ENCODE measurements around the gene CBLB. TPM values are rescaled to one million over a fixed set of nuclear protein-coding genes. Genes with fewer than 3 reads are reported as not detected.

CBLB gene
- total RNA-seq, 1 experiment from 2014 or later: 29.3 TPM

DNA sequence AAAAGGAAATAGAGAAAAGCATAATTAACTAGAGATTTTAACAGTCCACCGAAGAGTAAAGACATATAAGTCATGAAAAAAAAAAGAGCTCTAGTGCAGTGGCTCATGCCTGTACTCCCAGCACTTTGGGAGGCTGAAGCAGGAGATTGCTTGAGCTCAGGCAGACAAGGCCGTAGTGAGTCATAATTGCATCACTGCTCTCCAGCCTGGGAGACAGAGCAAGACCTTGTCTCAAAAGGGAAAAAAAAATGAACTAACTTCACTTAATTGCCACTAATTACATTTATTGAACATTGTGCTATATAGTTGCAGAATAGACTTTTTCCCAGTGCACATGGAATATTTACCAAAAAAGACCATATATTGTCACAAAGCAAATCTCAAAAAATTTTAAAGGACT is 221.8 kb downstream of the CBLB start:
- in situ Hi-C loops (cut with HindIII; ENCODE audit: low pct_unique_long_range_greater_than_20kb, low sequenced_read_pairs): no loop called here
- DNase-seq (ENCODE audit: low read depth, low spot score): peak; percentile 71

DNA sequence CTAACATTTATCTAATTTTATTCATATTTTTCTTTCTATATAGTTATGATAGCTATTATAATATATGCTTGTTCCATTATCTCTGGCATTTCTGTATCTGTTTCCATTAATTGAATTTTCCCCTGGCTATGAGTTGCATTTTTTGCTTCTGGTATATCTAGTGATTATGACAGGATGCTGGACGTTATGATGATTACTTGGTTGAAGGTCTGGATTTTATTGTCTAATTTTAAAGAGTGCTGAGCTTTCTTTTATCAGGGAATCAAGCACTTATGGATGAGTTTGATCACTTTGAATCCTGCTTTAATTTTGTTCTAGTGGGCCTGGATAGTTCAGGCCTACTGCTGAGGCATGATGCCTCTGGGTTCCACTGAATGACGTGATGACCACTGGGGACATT is 229.7 kb downstream of the CBLB start:
- in situ Hi-C loops (cut with HindIII; ENCODE audit: low pct_unique_long_range_greater_than_20kb, low sequenced_read_pairs): no loop called here
- DNase-seq (ENCODE audit: low read depth, low spot score): no peak

DNA sequence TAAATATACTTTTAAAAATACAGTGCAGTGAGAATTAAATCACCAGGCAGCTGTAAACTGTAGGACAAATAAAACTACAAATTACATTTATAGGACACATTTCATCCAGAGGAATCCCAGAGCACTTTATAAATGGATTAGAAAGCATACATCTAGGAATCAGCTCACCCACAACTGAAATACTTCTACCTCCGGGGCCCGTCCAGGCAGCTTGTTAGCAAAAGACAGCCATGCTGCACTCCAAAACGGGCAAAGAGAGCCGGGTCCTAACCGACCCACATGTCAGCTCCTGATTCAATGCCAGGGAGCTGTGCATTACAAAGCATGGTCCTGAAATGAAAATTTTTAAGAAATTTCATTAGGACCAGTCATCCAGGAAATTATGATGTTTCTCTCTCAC is 234.1 kb downstream of the CBLB start:
- DNase-seq (ENCODE audit: low read depth, low spot score): no peak
- in situ Hi-C loops (cut with HindIII; ENCODE audit: low pct_unique_long_range_greater_than_20kb, low sequenced_read_pairs): no loop called here

DNA sequence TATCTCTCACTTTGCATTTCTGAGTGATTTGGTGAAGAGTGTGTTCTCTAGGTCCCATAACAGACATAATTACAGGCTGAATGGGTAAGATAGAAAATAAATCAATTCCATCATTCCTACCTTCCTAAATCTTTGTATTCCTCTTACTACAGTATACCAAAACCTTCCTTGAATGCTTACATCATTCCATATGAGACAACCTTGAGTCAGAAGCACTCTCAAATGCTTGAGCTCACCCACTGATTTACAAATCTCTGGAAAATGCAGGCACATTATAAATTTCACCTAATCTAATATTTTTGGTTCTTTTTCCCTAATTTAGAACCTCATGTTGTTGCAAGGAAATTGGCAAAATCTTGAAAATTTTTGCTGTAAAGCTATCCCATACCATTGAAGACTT is 239.1 kb downstream of the CBLB start:
- no peak for DNase-seq (ENCODE audit: low read depth, low spot score)
- in situ Hi-C loops (cut with HindIII; ENCODE audit: low pct_unique_long_range_greater_than_20kb, low sequenced_read_pairs): no loop called here

DNA sequence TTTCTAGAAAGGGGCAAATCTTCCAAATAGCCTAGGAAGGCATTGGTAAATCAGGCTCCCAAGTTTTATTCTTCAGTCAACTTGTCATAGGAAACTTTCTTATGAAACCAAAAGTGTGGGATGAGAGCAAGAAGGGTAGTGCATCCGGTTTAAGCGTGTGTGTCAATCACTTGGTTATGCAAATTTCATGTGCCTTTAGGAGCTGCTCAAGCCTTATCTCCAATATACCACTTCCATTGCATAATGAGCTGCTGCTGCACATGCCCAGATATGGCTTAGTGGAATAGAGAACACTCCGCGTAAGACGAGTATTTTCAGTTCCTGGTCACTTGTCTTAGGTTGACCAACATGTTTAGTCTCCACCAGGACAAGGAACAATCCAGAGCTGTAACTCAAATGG is 242.1 kb downstream of the CBLB start:
- in situ Hi-C loops (cut with HindIII; ENCODE audit: low pct_unique_long_range_greater_than_20kb, low sequenced_read_pairs): no loop called here
- DNase-seq (ENCODE audit: low read depth, low spot score): no peak

DNA sequence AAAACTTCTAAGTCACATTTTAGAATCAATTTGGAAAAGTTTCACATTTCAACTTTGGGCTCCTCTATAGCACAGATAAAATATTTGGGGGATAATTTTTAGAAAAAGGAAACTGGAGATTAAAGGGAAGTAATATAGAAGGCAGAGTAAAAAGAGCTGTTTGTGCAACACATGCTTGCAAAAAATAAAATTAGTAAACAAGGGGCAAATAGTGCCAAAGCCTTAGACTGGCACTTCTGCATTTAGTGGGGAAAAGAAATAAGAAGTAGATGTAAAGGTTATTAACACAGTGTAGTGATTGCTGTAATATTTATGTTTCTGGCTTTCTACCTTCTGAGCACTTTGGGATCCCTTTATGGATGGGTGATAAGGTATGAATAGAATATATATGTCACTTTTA is 246.6 kb downstream of the CBLB start:
- in situ Hi-C loops (cut with HindIII; ENCODE audit: low pct_unique_long_range_greater_than_20kb, low sequenced_read_pairs): no loop called here
- DNase-seq (ENCODE audit: low read depth, low spot score): no peak

DNA sequence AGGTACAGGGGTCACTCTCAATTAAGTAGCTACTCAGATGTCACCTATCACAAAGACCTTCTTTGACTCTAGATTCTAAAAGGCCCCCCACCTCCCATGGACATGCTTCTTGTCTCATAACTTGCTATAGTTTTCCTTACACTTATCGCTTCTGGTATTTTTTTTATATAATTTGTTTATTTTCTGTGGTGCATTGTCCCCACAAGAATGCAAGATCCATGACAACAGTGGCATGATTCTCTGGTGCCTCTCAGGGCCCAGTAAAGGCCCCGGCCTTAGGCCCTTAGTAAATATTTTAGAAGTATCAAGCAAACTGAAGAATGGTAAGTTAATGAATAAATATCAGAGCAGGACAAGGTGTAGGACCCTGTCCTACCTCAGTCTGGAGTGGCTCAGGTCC is 248.6 kb downstream of the CBLB start:
- no peak for DNase-seq (ENCODE audit: low read depth, low spot score)
- in situ Hi-C loops (cut with HindIII; ENCODE audit: low pct_unique_long_range_greater_than_20kb, low sequenced_read_pairs): no loop called here

DNA sequence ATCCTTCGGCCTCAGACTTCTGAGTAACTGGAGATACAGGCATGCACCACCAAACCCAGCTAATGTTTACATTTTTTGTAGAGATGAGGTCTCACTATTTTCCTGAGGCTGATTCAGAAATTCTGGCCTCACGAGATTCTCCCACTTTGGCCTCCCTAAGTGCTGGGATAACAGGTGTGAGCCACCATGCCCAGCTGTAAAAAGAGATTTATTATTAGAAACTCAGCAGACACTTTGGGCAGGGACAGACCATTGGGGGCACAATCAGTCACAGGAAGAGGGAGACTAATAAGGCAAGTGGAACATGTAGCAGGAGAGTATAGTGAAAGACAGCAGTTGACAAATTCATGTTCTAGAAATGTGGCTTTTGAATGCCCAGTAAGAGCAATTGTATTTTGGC is 249.2 kb downstream of the CBLB start:
- no peak for DNase-seq (ENCODE audit: low read depth, low spot score)
- in situ Hi-C loops (cut with HindIII; ENCODE audit: low pct_unique_long_range_greater_than_20kb, low sequenced_read_pairs): no loop called here

DNA sequence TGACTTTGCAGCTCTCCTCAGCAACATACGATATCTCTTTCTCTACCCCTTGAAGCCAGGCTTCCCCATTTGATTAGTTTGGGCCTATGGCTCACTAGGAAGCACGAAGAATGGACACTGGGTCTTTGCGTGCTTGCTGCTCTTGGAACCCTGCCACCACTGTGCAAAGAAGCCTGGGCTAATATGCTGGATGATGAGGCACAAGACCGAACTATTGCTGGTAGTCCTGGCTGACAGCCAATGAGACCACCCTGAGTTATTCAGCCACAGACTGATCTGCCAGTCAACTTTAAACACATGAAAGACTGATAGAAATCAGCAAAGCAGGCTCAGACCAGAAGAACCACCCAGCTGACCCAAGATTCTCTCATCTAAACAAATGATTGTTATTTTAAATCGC is 250.3 kb downstream of the CBLB start:
- DNase-seq (ENCODE audit: low read depth, low spot score): no peak
- in situ Hi-C loops (cut with HindIII; ENCODE audit: low pct_unique_long_range_greater_than_20kb, low sequenced_read_pairs): no loop called here

DNA sequence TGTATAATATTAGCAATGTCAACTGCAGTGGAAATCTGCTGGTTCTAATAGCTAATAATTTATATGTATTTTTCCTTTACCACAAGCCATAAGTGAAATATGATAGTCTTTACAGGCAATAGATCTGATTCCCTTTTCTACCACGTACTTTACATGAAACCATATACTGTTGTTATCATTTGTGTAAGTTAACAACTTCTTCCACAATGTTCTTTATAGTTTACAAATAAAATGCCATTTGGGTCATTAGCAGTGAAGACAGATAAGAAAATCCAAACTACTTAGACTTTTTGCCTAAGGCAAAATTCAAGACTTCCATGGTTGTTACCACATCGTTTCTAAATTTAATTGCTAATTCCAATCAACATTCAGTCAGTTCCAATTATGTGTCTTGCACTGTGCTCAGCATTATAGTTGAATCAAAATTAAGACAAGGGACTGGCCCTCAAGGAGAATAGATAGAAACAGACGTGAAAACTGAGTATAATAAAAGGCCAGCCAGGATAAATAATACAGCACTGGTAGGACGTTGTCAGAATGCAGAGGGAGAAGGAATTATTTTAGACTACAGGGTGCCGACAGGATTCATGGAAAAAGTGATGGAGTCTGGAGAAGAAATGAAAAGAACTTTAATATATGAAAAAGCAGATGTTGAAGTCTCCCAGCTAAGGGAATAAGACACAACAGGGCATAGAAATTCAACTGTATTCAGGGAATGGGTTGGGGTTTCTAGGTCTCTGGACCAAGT is 252.3 kb downstream of the CBLB start:
- DNase-seq (ENCODE audit: low read depth, low spot score): no peak

DNA sequence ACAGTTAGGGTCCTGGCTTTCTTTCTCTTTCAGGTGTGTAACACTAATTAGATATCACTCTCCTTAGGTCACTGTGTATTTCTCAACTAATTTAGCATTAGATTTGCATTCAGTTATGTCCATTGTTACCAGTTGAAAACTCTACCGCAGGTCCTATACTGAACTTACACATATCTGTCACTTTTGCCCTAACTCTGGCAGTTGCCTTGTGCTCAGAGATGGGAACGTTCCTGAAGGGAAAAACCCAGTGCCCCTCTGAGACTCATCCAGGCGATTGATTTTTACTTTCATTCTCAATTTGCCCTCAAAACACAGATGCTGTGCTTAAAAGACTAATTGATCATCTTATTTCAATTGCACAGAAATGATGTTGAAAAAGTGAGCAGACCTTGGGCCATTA is 253.0 kb downstream of the CBLB start:
- in situ Hi-C loops (cut with HindIII; ENCODE audit: low pct_unique_long_range_greater_than_20kb, low sequenced_read_pairs): no loop called here
- no peak for DNase-seq (ENCODE audit: low read depth, low spot score)

More for the DNA sequence above, 252.3 kb downstream of the CBLB start:
- in situ Hi-C loops (cut with HindIII; ENCODE audit: low pct_unique_long_range_greater_than_20kb, low sequenced_read_pairs): no loop called here

DNA sequence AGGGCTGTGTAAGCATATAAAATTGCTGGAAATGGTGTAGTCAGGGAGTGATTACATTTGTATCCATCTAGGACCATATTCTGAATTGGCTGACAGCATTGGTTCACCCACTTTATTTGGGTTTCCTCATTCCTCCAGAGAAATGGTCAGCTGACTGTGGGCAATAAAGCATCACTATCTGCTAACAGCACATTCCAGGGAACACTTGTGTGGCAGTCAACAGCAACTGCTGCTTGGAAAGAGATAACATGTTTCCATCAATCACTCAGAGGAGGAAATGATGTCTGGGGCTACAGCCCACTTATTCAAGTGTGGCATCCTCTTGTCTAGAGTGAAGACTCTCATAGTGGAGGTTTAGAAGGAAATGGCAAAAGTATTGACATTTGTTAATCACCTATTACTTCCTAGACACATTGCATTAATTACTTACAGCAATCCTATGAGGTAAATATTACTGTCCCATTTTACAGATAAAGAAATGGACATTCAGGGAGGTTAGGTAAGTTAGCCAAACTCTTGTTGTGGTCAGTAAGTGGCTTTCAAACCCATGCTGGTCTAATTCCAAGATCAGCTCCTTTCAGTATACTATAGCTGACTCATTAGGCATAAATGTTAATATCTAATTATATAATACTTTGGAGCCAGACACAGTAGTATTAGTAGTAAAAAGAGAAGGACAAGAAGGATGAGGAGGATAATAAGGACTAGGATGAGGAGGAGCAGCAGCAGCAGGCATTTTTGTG is 254.4 kb downstream of the CBLB start:
- DNase-seq (ENCODE audit: low read depth, low spot score): no peak
- in situ Hi-C loops (cut with HindIII; ENCODE audit: low pct_unique_long_range_greater_than_20kb, low sequenced_read_pairs): no loop called here

DNA sequence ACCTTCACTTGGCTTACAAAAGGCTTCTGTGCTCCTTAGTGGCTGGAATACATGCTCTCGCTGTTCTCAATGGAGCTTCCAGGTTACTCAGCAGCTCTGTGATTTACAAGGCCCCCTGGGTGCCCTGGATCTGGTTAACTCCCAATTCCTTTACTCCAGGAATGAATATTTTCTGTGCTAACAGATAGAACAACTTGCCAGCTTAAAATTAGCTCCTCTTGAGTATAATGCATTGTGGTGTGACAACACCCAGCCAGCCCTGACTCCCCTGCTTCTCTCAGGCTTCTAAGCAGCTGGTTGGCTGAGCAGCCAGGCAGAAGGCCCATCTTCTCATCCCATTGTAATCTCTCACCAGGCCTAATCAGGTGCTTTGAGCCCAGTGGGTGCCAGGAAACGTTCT is 255.7 kb downstream of the CBLB start:
- DNase-seq (ENCODE audit: low read depth, low spot score): peak; percentile 16
- in situ Hi-C loops (cut with HindIII; ENCODE audit: low pct_unique_long_range_greater_than_20kb, low sequenced_read_pairs): no loop called here

DNA sequence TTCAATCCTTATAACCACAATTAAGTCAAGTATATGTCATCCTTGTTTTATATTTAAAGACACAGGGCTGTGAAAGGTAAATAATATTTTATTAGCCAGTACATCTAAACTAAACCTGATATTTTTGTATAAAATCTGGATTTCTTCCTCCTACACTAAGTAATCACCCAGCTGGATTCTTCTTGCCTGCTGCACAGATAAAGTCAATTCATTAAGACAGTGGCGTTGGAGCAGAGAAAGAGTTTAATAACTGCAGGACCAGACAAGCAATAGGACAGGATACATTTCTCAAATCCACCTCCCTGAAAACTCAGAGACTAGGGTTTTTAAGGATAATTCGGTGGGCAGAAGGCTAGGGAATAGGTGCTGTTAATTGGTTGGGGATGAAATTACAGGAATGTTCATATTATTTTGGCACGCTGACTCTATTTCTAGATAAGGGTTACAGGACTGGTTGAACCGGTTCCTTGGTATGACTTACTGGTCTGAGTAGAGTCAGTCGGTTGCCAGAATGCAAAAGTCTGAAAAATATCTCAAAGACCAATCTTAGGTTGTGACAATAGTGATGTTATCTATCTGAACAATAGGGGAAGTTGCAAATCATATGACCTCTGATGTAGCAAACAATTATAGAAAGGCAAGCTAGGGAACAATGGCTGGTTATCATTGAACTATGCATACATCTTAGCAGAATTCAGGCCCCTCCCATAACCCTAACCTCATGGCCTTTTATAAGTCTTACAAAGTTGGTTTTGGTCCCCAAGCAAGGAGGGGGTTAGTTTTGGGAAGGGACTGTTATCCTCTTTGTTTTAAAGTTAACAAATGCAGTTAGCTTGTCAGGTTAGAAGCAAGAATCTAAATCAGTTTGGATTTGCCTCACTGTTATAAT is 257.3 kb downstream of the CBLB start:
- in situ Hi-C loops (cut with HindIII; ENCODE audit: low pct_unique_long_range_greater_than_20kb, low sequenced_read_pairs): no loop called here
- no peak for DNase-seq (ENCODE audit: low read depth, low spot score)

DNA sequence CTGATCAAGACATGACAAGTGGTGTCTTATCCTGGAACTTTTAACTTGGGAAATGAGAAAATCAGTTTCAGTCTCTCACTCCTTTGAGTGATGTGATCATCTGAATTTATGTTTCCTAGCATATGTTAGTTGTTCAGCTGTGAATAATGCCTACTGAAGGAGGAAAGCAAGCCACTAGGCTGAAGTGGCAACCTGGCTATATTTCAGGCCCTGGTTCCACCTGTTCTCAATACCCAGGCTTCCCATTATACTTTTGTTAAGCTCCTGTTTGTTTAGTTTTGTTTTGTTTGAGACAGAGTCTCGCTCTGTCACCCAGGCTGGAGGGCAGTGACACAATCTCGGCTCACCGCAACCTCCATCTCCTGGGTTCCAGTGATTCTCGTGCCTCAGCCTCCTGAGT is 258.3 kb downstream of the CBLB start:
- no peak for DNase-seq (ENCODE audit: low read depth, low spot score)
- in situ Hi-C loops (cut with HindIII; ENCODE audit: low pct_unique_long_range_greater_than_20kb, low sequenced_read_pairs): no loop called here

DNA sequence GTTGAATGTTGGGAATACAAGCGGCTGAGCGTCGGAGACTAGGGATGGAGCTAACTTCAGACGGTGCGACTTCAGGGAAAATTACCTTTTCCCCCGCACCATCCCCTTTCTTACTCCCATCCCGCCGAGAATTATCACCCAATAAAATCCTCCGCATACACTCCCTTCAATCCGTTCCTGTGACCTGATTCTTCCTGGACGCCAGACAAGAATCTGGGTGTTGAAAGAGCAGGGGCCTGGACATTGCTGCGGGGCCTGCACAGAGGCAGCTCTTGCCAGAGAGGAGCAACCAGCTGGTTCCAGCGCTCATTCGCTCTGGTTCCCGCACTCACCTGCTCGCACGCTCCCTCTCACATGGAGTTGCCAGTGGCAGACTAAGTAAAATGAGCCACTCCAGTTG is 260.2 kb downstream of the CBLB start:
- in situ Hi-C loops (cut with HindIII; ENCODE audit: low pct_unique_long_range_greater_than_20kb, low sequenced_read_pairs): no loop called here
- DNase-seq (ENCODE audit: low read depth, low spot score): no peak

DNA sequence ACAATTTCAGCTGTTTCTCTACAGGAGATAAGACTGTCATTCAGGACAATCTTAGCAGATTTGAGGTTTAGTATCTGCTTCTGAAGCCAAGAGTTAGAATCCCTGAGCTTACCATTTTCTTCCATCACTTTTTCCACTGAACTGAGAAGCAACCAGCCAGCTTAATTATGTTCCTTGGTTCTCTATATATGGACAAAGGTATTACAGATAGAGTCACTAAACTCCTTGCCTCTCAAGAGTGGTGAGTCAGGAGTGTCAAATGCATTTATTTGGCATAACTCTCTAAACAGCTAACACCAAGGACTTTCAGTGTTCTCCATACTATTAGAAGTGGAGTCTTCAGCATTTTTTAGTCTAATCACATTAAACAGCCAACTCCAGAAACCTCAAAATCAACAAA is 262.8 kb downstream of the CBLB start:
- DNase-seq (ENCODE audit: low read depth, low spot score): no peak
- in situ Hi-C loops (cut with HindIII; ENCODE audit: low pct_unique_long_range_greater_than_20kb, low sequenced_read_pairs): no loop called here

All from SK-MEL-5 (cell line).